Choroid plexus epithelial cell (primary cell): ENCODE results near the gene CD209.

Experiments used
- DNase-seq: peaks from one replicate; pipeline ENCODE4 v3.0.0-alpha.2; 2010; ENCODE audit warnings: low read depth
- H3K4me3 ChIP-seq: 2 replicates; pipeline ENCODE4 v1.5.1; 2011; ENCODE audit warnings: low read depth, mild to moderate bottlenecking, control low read depth, low read length, moderate library complexity
- CTCF ChIP-seq: conservative IDR thresholded peaks from 2 replicates; pipeline ENCODE4 v1.5.1; 2011; ENCODE audit warnings: low read depth, mild to moderate bottlenecking, control low read depth, inconsistent platforms, low read length, moderate library complexity

Gene CD209

DNA sequence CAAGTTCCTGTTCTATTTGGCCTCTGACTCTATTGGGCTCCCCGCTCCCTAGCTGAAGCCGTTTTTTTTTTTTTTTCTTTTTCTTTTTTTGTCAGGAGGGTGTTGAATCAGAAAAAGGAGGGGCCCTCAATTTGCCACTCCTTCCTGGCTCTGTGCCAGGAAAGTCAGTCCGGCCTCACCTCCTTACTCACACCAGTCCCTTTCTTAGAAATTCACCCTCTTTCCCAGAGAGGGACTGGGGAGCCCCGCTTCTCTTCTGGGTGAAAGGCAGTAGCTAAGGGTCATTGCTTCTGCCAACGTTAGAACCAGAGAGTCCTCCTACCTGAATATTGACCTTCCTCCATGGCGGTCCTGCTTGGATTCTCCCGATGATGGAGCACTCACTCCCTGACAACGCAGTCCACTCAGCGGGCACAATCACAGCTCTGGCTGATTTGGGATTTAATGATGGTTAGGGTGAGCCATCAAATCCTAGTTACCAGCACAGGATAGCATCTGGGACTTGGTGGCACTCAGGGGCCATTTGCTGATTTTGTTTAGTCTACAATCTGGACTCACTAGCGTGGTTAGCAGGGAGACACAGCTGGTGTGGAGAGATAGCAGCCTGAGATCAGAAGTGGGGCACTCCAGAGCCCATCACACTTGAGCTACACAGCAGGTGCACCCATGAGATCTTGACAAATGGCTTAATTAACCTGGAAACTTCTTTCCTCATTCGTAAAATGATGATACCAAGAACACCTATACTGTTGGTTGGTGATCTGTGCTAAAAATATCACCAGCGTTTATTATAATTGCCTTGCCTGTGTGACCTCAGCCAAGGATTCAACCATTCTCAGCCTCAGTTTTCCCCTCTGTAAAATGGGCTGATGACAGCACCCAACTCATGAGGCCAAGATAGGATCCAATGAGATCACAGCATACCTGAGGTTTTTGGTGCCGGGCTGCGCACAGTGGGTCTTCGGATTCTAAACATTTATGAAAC, 47.6 kb downstream of the CD209 start:
- DNase-seq, result no peak
- no peak for TF ChIP-seq CTCF

GRCh38 chr19:7699003-7699402, 48.3 kb downstream of the CD209 start:
- TF ChIP-seq CTCF, result no peak
- DNase-seq, result no peak
- H3K4me3 ChIP-seq, result no peak overlapping the region

More for the DNA sequence above, 47.6 kb downstream of the CD209 start:
- no peak overlapping the region for H3K4me3 ChIP-seq

DNA sequence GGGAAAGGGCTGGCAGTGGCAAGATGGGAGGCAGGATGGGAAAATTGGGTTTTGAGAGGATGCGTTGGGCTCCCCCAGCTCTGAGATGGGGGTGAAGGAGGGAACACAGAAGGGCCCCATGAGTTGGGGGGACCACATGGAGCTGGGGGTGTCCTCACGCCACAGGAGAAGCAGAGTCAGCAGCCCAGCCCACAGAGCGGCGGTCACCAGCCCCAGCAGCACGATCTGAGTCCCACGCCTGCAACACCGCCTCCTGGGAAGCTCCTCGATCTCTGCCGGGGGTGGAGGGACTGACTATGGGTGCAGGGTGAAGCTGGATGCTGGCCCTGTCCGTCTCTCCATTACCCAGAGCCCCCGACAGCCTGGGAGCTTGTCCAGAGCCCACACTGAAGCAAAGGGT, 48.8 kb downstream of the CD209 start:
- no peak for DNase-seq
- no peak overlapping the region for H3K4me3 ChIP-seq
- no peak for TF ChIP-seq CTCF

- H3K4me3 ChIP-seq, result no peak overlapping the region
- no peak for DNase-seq
- no peak for TF ChIP-seq CTCF
These were observed 49.5 kb downstream of the CD209 start for GRCh38 chr19:7697721-7698287.

- no peak for TF ChIP-seq CTCF
- no peak for DNase-seq
- no peak overlapping the region for H3K4me3 ChIP-seq
These were observed 52.8 kb downstream of the CD209 start for GRCh38 chr19:7694499-7694898.

DNA sequence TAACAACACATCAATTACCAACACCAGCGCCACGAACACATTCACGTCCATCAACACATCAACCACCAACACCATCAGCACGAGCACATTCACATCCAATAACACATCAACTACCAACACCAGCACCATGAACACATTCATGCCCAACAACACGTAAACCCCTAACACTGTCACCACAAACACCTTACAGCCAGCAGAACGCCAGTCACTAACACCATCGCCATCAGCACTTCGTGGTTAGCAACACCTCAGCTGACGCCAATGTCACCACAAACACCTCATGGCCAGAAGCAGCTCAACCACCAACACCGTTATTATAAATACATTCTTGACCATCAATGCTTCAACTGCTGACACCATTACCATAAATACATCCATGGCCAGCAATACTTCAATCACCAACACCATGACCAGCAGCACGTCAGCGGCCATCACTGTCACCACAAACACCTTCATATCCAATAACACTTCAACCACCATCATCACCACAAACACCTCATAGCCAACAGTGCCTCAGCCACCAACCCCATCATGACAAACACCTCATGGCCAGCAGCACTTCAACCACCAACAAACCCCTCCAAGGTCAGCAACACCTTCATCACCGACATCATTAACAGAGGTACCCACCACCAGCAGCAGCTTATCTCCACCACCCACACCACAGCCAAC, 54.8 kb downstream of the CD209 start:
- DNase-seq, result no peak
- TF ChIP-seq CTCF, result no peak
- H3K4me3 ChIP-seq, result no peak overlapping the region
